Muscle of arm (tissue), 12 donors: ENCODE results near the gene BMPR1A. TPM values are rescaled to one million over a fixed set of nuclear protein-coding genes. Genes with fewer than 3 reads are reported as not detected.
"Not testable (repeated sequence)": the region's sequence is repeated elsewhere in the genome, so short reads cannot be mapped to it uniquely, and the experiment has no call there.

ENCODE experiments used
- DNase-seq: peaks from one replicate; pipeline ENCODE4 v3.0.0-alpha.2; 2013
- polyA plus RNA-seq, 12 donors: library from polyadenylated mRNA; unstranded; fragments of 120-200 nt; gene quantifications; one replicate each; pipeline ENCODE4 v1.2.1, GENCODE V29; 2013; ENCODE audit not compliant: insufficient read length in 12 of 12

Gene BMPR1A
- polyA plus RNA-seq, 12 donors, result 16.3 to 65.1 (median 55.2) TPM; not detected in 1

- no peak for DNase-seq
Observed at GRCh38 chr10:86872757-86873156, 116.3 kb downstream of the BMPR1A start.

GRCh38 chr10:86876748-86877147 lies 120.3 kb downstream of the BMPR1A start:
- DNase-seq, result no peak

DNA sequence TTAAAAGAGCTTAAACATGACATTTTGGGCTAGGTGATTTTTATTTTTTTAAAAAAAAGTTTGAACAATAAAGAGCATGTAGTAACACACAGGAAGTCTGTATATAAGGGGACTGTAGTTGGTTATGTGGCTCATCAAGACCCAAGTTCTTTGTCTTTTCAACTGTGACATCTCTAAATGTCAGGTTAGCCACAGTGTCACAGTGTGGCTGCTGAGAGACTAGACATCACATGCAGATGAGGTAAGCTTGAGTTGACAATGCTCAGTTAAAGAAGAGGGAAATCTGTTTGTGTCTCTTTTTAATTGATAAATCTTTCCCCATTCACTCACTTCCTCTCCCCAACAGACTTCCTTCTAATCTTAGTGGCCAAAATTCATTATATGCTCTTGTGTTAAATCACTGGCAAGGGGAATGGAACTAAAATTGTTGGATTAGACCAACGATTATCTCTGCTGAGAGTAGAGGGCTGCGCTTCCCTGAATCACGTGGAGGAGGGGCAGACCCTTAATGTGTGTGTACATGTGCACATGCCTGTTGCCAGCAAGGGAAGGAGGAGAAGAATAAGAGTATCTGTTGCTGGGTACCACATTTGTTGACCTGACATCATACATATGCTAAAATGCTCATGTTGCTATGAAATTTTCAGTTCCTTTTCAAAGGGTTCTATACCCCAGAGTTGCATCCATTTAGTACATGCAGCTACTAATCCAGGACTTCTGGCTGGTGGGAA lies 122.7 kb downstream of the BMPR1A start:
- no peak for DNase-seq

- DNase-seq, result no peak
Observed at GRCh38 chr10:86880971-86881370, 124.6 kb downstream of the BMPR1A start.

GRCh38 chr10:86888585-86889381 lies 132.4 kb downstream of the BMPR1A start:
- no peak for DNase-seq

DNA sequence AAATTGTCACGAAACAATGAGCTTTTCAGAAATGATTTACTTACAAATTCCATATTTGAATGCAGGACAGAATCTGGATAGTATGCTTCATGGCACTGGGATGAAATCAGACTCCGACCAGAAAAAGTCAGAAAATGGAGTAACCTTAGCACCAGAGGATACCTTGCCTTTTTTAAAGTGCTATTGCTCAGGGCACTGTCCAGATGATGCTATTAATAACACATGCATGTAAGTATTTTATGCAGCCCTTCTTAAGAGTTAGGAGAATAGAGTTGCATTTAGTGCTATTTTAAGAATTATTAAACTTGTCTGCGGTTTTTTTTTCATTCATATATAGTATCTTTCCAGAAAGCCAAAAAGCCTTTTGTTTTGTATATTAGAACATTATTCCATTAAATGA lies 133.6 kb downstream of the BMPR1A start:
- no peak for DNase-seq

- no peak for DNase-seq
Observed at GRCh38 chr10:86898511-86898910, 142.1 kb downstream of the BMPR1A start.

GRCh38 chr10:86899132-86899531 lies 142.7 kb downstream of the BMPR1A start:
- no peak for DNase-seq

DNA sequence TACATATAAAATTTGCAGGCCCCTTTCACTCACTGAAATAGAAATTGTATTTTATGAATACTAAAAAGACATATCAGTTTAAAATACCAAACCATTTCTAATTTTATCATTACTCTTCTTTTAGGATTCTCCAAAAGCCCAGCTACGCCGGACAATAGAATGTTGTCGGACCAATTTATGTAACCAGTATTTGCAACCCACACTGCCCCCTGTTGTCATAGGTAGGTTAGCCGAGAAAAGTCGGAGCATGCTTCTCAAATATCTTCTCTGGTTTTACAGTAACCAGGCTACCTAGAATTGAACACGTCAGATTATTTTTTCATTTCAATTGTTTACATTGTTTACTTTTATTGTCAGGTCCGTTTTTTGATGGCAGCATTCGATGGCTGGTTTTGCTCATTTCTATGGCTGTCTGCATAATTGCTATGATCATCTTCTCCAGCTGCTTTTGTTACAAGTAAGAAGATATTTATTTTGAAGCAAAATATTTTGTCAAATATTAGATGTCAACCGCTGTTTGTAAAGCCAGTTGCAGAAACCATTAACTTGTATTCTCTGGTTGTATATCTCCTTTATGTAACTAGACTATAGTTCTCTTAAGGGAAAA lies 143.4 kb downstream of the BMPR1A start:
- DNase-seq, result peak; percentile 76

GRCh38 chr10:86900955-86901354 lies 144.5 kb downstream of the BMPR1A start:
- DNase-seq, result peak; percentile 18

GRCh38 chr10:86904600-86904999 lies 148.2 kb downstream of the BMPR1A start:
- DNase-seq, result no peak

- DNase-seq, result no peak
Observed at GRCh38 chr10:86905429-86905828, 149.0 kb downstream of the BMPR1A start.

DNA sequence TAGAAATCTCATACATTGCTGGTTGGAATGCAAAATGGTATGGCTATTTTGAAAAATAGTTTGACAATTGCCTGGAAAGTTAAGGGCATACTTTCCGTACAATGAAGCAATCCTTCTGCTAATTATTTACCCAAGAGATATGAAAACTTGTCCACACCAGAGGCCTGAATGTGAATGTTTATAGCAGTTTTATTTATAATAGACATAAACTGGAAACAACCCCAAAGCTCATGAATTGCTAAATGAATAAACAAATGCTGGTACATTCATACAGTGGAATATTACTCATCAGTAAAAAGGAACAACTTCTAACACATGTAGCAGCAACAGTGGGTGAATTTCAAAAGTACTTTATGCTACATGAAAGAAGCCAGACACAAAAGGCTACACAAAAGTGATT lies 158.3 kb downstream of the BMPR1A start:
- no peak for DNase-seq

- DNase-seq, result no peak
Observed at GRCh38 chr10:86918022-86918471, 161.6 kb downstream of the BMPR1A start.

DNA sequence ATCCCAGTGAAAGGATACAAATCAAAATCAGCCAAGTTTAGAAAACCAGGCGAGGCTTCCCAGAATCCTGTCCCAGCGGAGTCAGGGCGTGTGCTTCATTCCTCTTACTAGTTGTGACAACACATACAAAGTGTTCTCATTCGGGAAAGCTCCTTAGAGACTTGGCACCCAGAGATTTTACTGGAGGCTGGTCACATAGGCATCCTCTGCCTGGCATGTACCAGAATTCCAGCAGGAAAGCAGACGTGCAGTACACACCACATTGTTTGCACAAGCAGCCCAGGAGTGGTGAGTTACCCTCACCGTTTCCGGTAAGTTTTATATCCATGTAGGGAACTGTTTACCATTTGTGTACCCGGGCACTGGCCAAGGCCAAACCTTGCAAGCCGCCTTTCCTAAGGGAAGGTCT lies 166.1 kb downstream of the BMPR1A start:
- no peak for DNase-seq

DNA sequence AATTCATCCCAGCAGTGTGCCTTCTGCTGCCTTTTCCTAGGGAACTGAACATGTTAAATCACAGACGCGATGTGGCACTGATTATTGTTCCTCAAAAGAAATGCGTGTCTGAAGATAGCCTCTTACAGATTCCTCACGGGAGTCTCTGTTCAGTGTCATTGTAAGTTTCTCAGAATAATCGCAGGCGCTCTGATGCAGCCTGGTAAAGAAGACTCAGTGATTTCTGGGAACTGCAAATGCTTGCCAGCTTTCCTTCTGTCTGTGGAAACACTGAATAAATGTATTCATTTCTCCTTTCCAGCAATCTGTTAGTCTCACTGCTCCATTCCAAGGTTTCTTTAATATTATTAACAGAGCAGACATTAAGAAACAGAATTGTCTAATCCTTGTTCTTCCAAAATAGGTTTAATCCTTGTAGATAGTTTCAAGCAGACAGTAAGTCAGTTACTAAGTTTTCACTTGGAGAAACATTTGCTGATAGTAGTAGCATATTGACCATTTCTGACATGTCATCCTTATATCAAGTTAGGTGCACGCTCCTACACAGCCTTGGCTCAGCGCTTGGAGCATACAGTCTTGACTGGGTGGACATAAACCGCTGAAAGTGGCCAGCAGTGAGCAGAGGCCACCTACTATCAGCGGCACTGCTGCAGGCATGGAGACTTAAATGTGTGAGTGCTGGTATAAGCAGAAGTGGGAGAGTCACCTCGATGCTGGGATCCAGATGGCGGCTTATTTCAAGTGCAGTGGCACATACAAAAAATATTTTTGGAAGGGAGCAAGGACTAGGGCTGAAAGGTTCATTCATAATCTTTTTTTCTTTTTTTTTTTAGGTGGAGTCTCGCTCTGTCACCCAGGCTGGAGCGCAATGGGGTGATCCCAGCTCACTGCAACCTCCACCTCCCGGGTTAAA lies 173.3 kb downstream of the BMPR1A start:
- DNase-seq, result peak; percentile 61

GRCh38 chr10:86931872-86932271 lies 175.5 kb downstream of the BMPR1A start:
- no peak for DNase-seq

DNA sequence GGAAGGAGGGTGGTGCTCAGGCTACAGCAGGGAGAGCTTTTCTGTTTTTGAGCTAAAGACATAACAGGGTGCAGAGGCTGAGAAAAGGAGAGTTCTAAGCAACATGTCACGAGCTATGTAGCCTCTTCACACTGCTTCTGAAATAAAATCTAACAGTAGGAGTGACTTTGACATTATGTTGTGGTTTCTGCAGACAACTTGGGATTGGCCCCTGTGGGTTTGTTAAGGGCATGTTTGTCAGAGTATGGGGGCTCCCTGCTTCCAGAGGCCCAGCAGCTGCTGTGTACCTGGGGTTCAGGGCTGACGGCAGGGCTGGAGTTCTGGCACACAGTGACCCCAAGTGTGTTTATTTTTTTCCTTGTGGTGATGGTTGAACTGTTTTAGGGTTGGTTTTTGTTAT lies 176.3 kb downstream of the BMPR1A start:
- no peak for DNase-seq

GRCh38 chr10:86934162-86934711 lies 177.8 kb downstream of the BMPR1A start:
- not testable (repeated sequence) for DNase-seq

DNA sequence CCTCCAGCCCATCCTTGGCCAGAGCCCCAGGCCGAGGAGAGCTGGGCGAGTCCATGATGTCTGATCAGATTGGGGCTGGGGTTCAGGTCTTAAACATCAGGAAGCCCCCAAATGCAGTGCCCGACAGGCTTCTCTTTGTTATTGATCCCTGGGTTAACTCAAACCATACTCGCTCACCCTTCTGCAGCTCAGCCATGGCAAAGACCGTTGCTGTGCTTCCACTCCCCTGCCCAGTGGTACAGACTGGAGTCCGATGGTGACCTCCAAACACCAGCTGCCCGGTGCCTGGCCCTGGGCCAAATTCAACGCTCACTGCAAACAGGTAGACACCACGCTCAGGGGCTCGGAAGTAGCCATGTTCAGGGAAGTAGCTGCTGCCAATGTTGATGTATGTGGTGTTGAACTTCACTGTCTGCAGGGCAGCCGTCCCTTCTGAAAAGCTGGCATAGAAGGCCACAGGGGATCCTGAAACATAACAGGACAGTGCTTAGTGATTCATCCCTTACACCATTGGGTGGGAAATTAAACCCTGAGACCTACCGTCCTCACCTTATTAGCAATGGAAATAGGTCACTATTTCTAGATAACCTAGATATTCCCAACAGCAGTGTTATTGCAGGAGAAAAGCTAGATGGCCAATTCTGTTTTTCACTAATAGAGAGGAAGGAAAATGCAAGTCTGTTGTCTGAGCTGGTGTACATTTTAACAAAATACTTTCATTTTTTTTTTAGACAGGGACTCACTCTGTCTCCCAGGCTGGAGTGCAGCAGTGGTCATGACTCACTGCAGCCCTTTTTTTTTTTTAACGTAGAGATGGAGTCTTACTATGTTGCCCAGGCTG lies 180.5 kb downstream of the BMPR1A start:
- DNase-seq, result no peak
